ENCODE results near the gene COIL.

Gene COIL

GRCh38 chr17:56913867-56914580 is 46.8 kb downstream of the COIL start, which contains the start of gene TRIM25:
Gene TRIM25 (minus strand): TSS chr17:56914049. CDS start chr17:56913988, 61 bp downstream.
- peak; percentile 81 for FAIRE-seq
- peak; percentile 93 for DNase-seq (ENCODE audit: insufficient read length)

GRCh38 chr17:56913353-56913866 is 47.4 kb downstream of the COIL start:
- no peak for FAIRE-seq
- TF ChIP-seq POLR2A (IDR thresholded peaks at IDR 0.05; ENCODE audit: low read depth, low read length) (no peak), TAF1 (IDR thresholded peaks at IDR 0.05; ENCODE audit: borderline replicate concordance, low read depth, low read length) (no peak)
- DNase-seq (ENCODE audit: insufficient read length) = no peak

More at GRCh38 chr17:56913867-56914580, 46.8 kb downstream of the COIL start, which contains the start of gene TRIM25:
- TF ChIP-seq POLR2A (IDR thresholded peaks at IDR 0.05; ENCODE audit: low read depth, low read length) (peak; percentile 98), TAF1 (IDR thresholded peaks at IDR 0.05; ENCODE audit: borderline replicate concordance, low read depth, low read length) (peak; percentile 93), POLR2AphosphoS5 (IDR thresholded peaks at IDR 0.05; ENCODE audit: low read depth, low read length) (peak; percentile 97)

DNA sequence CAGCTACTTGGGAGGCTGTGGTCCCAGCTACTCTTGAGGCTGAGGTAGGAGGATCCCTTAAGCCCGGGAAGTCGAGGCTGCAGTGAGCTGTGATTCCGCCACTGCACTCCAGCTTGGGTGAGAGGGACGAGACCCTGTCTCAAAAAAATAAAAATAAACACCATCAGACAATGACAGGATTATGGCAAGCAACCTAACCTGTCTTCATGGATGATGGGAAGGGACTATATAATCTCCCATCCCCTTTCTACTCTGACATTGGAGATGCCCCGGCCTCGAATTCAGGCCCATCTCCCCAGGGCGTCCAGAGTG is 47.9 kb downstream of the COIL start:
- no peak for FAIRE-seq
- no peak for DNase-seq (ENCODE audit: insufficient read length)
- TF ChIP-seq TAF1 (IDR thresholded peaks at IDR 0.05; ENCODE audit: borderline replicate concordance, low read depth, low read length) (no peak), POLR2AphosphoS5 (IDR thresholded peaks at IDR 0.05; ENCODE audit: low read depth, low read length) (no peak), POLR2A (IDR thresholded peaks at IDR 0.05; ENCODE audit: low read depth, low read length) (no peak)

DNA sequence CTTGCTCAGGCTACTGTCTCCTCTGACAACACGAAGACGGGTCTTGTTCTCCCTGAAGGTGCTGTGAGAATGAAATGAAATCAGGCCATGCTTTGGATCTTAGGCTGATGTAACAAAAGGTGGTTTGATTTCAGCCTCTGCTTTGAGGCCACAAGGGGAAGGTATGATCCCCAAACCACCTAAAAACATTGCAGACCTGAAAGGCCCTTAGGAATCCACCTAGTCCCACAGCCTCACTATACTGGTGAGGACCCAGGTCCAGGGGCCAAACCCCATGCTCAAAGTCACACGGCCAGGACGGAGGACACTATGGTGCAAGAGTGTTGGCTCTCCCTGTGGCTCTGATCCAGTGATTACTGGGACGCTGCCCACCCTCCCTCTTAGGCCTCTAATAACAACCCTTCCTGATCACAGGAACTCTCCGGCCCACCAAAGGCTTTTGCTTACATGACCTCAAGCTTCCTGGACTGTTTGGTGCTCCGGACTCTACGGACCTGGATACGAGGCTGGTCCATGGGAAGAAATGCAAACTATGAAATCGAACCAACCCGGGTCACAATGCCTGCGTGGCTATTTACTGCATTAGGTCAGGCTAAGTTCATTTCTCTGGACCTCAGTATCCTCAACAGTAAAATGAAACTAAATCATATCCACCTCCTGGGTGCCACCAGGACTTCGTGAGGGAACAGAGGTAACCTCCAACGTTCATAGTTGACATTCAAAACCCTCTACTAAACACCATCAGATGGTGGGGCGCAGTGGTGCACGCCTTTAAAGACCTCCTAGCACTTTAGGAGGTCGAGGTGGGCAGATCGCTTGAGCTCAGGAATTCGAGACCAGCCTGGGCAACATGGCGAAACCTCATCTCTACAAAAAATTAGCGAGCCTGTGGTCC is 48.5 kb downstream of the COIL start:
- no peak for DNase-seq (ENCODE audit: insufficient read length)
- FAIRE-seq = peak; percentile 67
- TF ChIP-seq TAF1 (IDR thresholded peaks at IDR 0.05; ENCODE audit: borderline replicate concordance, low read depth, low read length) = no peak
- TF ChIP-seq POLR2A (IDR thresholded peaks at IDR 0.05; ENCODE audit: low read depth, low read length) = no peak
- no peak for TF ChIP-seq POLR2AphosphoS5 (IDR thresholded peaks at IDR 0.05; ENCODE audit: low read depth, low read length)

DNA sequence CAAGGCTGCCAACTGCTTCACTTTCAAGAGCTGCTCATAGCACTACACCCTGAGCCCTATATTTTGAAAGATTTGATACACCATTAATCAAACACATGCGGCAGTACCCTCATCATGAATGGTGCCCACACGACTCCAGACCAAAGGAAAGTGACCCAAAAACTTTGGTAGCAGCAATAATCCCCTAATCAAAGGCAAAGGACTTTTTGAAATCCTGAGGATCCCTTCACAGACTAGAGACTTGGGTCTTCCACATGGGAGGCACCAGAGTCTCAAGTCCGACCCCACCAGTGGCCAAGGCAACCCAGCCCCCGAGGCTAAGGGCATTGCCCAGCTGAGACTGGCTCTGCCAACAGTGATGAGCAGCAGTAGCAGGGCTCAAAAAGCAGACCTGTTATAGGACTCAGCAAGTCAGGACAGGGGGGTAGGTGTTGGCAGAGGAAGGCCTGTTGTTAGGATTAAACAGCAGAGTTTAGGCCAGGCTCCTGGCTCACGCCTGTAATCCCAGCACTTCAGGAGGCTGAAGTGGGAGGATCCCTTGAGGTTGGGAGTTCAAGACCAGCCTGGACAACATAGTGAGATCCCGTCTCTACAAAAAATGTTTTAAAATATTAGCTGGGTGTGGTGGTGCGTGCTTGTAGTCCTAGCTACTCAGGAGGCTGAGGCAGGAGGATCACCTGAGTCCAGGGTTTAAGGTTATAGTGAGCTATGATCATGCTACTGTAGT is 50.2 kb downstream of the COIL start:
- FAIRE-seq = no peak
- no peak for DNase-seq (ENCODE audit: insufficient read length)
- TF ChIP-seq POLR2AphosphoS5 (IDR thresholded peaks at IDR 0.05; ENCODE audit: low read depth, low read length) (no peak), POLR2A (IDR thresholded peaks at IDR 0.05; ENCODE audit: low read depth, low read length) (no peak), TAF1 (IDR thresholded peaks at IDR 0.05; ENCODE audit: borderline replicate concordance, low read depth, low read length) (no peak)

- no peak for TF ChIP-seq POLR2AphosphoS5 (IDR thresholded peaks at IDR 0.05; ENCODE audit: low read depth, low read length)
- no peak for TF ChIP-seq TAF1 (IDR thresholded peaks at IDR 0.05; ENCODE audit: borderline replicate concordance, low read depth, low read length)
- TF ChIP-seq POLR2A (IDR thresholded peaks at IDR 0.05; ENCODE audit: low read depth, low read length) = 0 out of 2 replicates have a peak, but pooled peaks have one; percentile 23
- FAIRE-seq (no peak), DNase-seq (ENCODE audit: insufficient read length) (no peak)
Observed at GRCh38 chr17:56909742-56910508, 50.9 kb downstream of the COIL start.

- FAIRE-seq = no peak
- peak; percentile 58 for DNase-seq (ENCODE audit: insufficient read length)
- TF ChIP-seq TAF1 (IDR thresholded peaks at IDR 0.05; ENCODE audit: borderline replicate concordance, low read depth, low read length) (no peak), POLR2AphosphoS5 (IDR thresholded peaks at IDR 0.05; ENCODE audit: low read depth, low read length) (no peak)
Observed at GRCh38 chr17:56908001-56908542, 52.8 kb downstream of the COIL start.

GRCh38 chr17:56903560-56903959 is 57.3 kb downstream of the COIL start:
- TF ChIP-seq TAF1 (IDR thresholded peaks at IDR 0.05; ENCODE audit: borderline replicate concordance, low read depth, low read length) = no peak
- no peak for TF ChIP-seq POLR2AphosphoS5 (IDR thresholded peaks at IDR 0.05; ENCODE audit: low read depth, low read length)
- TF ChIP-seq POLR2A (IDR thresholded peaks at IDR 0.05; ENCODE audit: low read depth, low read length) = no peak
- FAIRE-seq (no peak), DNase-seq (ENCODE audit: insufficient read length) (no peak)

DNA sequence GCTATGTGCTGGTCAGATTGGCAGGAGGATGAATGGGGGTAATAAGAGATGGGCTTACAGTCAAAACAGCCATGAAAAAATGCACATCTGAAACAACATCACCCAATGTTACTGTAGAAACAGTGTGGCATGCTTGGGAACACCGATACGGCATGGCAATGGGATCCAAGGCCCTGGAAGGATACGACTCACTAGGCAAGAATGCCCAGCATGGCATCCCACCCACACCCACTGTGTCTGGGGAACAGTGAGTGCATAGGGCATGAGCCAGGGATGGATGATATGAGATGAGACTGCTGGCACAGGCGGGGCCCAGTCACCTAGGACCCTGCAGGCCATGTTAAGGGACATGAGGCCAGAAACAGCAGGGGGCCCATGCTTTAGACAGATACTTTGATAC is 58.5 kb downstream of the COIL start:
- no peak for DNase-seq (ENCODE audit: insufficient read length)
- no peak for TF ChIP-seq POLR2AphosphoS5 (IDR thresholded peaks at IDR 0.05; ENCODE audit: low read depth, low read length)
- TF ChIP-seq POLR2A (IDR thresholded peaks at IDR 0.05; ENCODE audit: low read depth, low read length) = no peak
- TF ChIP-seq TAF1 (IDR thresholded peaks at IDR 0.05; ENCODE audit: borderline replicate concordance, low read depth, low read length) = no peak
- no peak for FAIRE-seq

- FAIRE-seq (no peak), DNase-seq (ENCODE audit: insufficient read length) (no peak)
- no peak for TF ChIP-seq TAF1 (IDR thresholded peaks at IDR 0.05; ENCODE audit: borderline replicate concordance, low read depth, low read length)
- TF ChIP-seq POLR2AphosphoS5 (IDR thresholded peaks at IDR 0.05; ENCODE audit: low read depth, low read length) = no peak
- TF ChIP-seq POLR2A (IDR thresholded peaks at IDR 0.05; ENCODE audit: low read depth, low read length) = no peak
Observed at GRCh38 chr17:56899403-56899802, 61.4 kb downstream of the COIL start.
